ENCODE measurements around the gene TMEM140. TPM values are rescaled to one million over a fixed set of nuclear protein-coding genes. Genes with fewer than 3 reads are reported as not detected.

The TMEM140 gene
- total and polyA plus RNA-seq, 9 of the 15 experiments (the other 6 are each of a cell fraction or from before 2014, with no cell fraction given), result 0.03 to 0.82 (median 0.23) TPM

DNA sequence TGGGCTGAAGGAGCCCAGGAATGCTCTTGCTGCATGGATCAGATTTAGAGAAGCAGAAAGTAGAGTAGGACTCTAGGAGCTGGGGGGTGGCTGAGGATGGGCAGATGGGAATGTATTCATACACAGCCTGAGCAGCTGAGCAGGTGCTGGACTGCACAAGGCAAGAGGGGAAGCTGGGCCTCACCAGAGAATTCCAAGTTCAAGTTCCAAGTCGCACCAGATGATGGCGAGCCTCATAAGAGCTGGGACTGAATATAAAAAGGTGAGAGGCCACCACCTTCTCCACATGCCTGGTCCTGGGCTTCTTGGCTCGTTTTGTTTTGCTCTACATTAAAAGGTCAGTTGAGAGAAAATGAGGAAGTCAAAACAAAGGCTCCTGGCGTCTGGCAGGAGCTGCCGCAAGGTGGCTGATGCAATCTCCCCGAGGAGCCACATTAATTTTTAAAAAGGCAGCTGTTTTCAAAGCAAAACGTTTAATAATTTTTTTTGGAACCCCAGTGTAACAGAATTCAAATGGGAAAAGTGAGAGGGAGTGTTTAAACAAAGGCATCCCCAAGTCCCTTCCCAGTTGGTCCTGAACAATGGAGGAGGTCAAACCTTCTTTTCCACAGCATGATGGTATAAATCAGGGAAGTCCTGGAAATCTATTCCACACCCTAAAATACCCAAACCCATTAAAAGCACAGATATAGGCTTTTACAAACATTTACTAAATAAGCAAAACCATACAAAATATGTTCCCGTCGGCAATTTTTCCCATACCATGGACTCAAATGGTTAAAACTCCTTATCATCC lies 13.2 kb downstream of the TMEM140 start (continued):
- TF ChIP-seq, protein P1, sequence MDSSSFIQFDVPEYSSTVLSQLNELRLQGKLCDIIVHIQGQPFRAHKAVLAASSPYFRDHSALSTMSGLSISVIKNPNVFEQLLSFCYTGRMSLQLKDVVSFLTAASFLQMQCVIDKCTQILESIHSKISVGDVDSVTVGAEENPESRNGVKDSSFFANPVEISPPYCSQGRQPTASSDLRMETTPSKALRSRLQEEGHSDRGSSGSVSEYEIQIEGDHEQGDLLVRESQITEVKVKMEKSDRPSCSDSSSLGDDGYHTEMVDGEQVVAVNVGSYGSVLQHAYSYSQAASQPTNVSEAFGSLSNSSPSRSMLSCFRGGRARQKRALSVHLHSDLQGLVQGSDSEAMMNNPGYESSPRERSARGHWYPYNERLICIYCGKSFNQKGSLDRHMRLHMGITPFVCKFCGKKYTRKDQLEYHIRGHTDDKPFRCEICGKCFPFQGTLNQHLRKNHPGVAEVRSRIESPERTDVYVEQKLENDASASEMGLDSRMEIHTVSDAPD (CRISPR knock-in tag; IDR thresholded peaks at IDR 0.05), result no peak; the same call in 1 of the 2 replicates
- no peak for TF ChIP-seq HNRNPLL (IDR thresholded peaks at IDR 0.05; ENCODE audit: low read depth, low read length, poor library complexity, severe bottlenecking)
- TF ChIP-seq PPARD (CRISPR knock-in tag; IDR thresholded peaks at IDR 0.05), result no peak
- no peak for TF ChIP-seq SREBF2 (CRISPR knock-in tag; IDR thresholded peaks at IDR 0.05)
- no peak for TF ChIP-seq ZNF224 (CRISPR knock-in tag; IDR thresholded peaks at IDR 0.05)
- peak; percentile 59; the same call in 1 of the 2 replicates for TF ChIP-seq ZNF324 (CRISPR knock-in tag; IDR thresholded peaks at IDR 0.05)
- no peak for TF ChIP-seq MAFF (IDR thresholded peaks at IDR 0.05; ENCODE audit: low read length)
- 0 out of 2 replicates have a peak, but pooled peaks have one; percentile 14 for TF ChIP-seq NBN (IDR thresholded peaks at IDR 0.05; ENCODE audit: low read depth)
- TF ChIP-seq PCBP2 (IDR thresholded peaks at IDR 0.05; ENCODE audit: low read depth, low read length, poor library complexity, severe bottlenecking), result no peak
- TF ChIP-seq, protein P2, sequence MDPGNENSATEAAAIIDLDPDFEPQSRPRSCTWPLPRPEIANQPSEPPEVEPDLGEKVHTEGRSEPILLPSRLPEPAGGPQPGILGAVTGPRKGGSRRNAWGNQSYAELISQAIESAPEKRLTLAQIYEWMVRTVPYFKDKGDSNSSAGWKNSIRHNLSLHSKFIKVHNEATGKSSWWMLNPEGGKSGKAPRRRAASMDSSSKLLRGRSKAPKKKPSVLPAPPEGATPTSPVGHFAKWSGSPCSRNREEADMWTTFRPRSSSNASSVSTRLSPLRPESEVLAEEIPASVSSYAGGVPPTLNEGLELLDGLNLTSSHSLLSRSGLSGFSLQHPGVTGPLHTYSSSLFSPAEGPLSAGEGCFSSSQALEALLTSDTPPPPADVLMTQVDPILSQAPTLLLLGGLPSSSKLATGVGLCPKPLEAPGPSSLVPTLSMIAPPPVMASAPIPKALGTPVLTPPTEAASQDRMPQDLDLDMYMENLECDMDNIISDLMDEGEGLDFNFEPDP (CRISPR knock-in tag; IDR thresholded peaks at IDR 0.05), result no peak
- no peak for TF ChIP-seq WHSC1 (IDR thresholded peaks at IDR 0.05; ENCODE audit: low read length)
- TF ChIP-seq MCM5 (IDR thresholded peaks at IDR 0.05; ENCODE audit: low read depth), result no peak
- no peak for TF ChIP-seq SRSF7 (optimal IDR thresholded peaks at IDR 0.05; ENCODE audit: low read depth, low read length)
- TF ChIP-seq GABPA (tag; conservative IDR thresholded peaks at IDR 0.05; ENCODE audit: low read depth), result peak; percentile 34; the same call in 1 of the 2 replicates
- no peak for TF ChIP-seq KDM2B (CRISPR knock-in tag; IDR thresholded peaks at IDR 0.05)
- no peak for TF ChIP-seq NFATC3 (IDR thresholded peaks at IDR 0.05)
- no peak for TF ChIP-seq ZNF184 (CRISPR knock-in tag; IDR thresholded peaks at IDR 0.05)
- TF ChIP-seq TCF3 (CRISPR knock-in tag; IDR thresholded peaks at IDR 0.05), result no peak
- TF ChIP-seq, protein P3, sequence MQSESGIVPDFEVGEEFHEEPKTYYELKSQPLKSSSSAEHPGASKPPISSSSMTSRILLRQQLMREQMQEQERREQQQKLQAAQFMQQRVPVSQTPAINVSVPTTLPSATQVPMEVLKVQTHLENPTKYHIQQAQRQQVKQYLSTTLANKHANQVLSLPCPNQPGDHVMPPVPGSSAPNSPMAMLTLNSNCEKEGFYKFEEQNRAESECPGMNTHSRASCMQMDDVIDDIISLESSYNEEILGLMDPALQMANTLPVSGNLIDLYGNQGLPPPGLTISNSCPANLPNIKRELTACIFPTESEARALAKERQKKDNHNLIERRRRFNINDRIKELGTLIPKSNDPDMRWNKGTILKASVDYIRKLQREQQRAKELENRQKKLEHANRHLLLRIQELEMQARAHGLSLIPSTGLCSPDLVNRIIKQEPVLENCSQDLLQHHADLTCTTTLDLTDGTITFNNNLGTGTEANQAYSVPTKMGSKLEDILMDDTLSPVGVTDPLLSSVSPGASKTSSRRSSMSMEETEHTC (IDR thresholded peaks at IDR 0.05), result no peak
- TF ChIP-seq BMI1 (IDR thresholded peaks at IDR 0.05; ENCODE audit: low read length), result no peak
- no peak for TF ChIP-seq HCFC1 (IDR thresholded peaks at IDR 0.05; ENCODE audit: low read depth, low read length)
- TF ChIP-seq, protein P4, sequence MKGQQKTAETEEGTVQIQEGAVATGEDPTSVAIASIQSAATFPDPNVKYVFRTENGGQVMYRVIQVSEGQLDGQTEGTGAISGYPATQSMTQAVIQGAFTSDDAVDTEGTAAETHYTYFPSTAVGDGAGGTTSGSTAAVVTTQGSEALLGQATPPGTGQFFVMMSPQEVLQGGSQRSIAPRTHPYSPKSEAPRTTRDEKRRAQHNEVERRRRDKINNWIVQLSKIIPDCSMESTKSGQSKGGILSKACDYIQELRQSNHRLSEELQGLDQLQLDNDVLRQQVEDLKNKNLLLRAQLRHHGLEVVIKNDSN (CRISPR knock-in tag; IDR thresholded peaks at IDR 0.05), result peak; percentile 30; the same call in 1 of the 2 replicates
- TF ChIP-seq FOXM1 (IDR thresholded peaks at IDR 0.05; ENCODE audit: low read depth), result peak; percentile 40; the same call in 1 of the 2 replicates
- TF ChIP-seq FOXM1 (CRISPR knock-in tag; IDR thresholded peaks at IDR 0.05; ENCODE audit: low read depth), result no peak
- no peak for TF ChIP-seq ZNF3 (CRISPR knock-in tag; IDR thresholded peaks at IDR 0.05)
- 0 out of 2 replicates have a peak, but pooled peaks have one; percentile 56 for TF ChIP-seq GABPB1 (CRISPR knock-in tag; IDR thresholded peaks at IDR 0.05)

All from K562 (cell line).